Astrocyte (in vitro differentiated cells and primary cell): ENCODE results near the gene ROCK1. TPM values are rescaled to one million over a fixed set of nuclear protein-coding genes. Genes with fewer than 3 reads are reported as not detected.

ENCODE experiments used
- DNase-seq: peaks from one replicate; pipeline ENCODE4 v3.0.0-alpha.2; 2010; ENCODE audit warnings: low read depth
- FAIRE-seq: peaks from 2 replicates; lab custom pipeline; 2011; peaks lifted over from hg19 to GRCh38; lab: Jason Lieb, UNC
- H2AFZ ChIP-seq: 2 replicates; pipeline ENCODE4 v1.6.0; 2012; ENCODE audit warnings: low read depth, low read length, inconsistent platforms
- H3K27ac ChIP-seq: 2 replicates; pipeline ENCODE4 v1.5.1; 2011; ENCODE audit warnings: low read depth, low read length, inconsistent platforms
- H3K27me3 ChIP-seq: 2 replicates; pipeline ENCODE4 v1.6.0; 2011; ENCODE audit warnings: low read length, inconsistent platforms; ENCODE audit not compliant: insufficient read depth
- H3K36me3 ChIP-seq: 2 replicates; pipeline ENCODE4 v1.5.1; 2011; ENCODE audit warnings: low read length, inconsistent platforms; ENCODE audit not compliant: insufficient read depth
- H3K4me1 ChIP-seq: 2 replicates; pipeline ENCODE4 v1.5.1; 2011; ENCODE audit warnings: low read length, inconsistent platforms; ENCODE audit not compliant: insufficient read depth
- H3K4me2 ChIP-seq: 2 replicates; pipeline ENCODE4 v1.6.0; 2012; ENCODE audit warnings: low read length, inconsistent platforms
- H3K4me3 ChIP-seq: 2 replicates; pipeline ENCODE4 v1.5.1; 2011; ENCODE audit warnings: low read depth, mild to moderate bottlenecking, low read length, inconsistent platforms; ENCODE audit not compliant: insufficient read depth
- H3K79me2 ChIP-seq: 2 replicates; pipeline ENCODE4 v1.6.0; 2012; ENCODE audit warnings: mild to moderate bottlenecking, low read length, inconsistent platforms; ENCODE audit not compliant: insufficient read depth
- H3K9ac ChIP-seq: 2 replicates; pipeline ENCODE4 v1.6.0; 2012; ENCODE audit warnings: mild to moderate bottlenecking, low read length, inconsistent platforms
- H3K9me3 ChIP-seq: 2 replicates; pipeline ENCODE4 v1.5.1; 2012; ENCODE audit warnings: low read depth, mild to moderate bottlenecking, low read length, inconsistent platforms; ENCODE audit not compliant: insufficient read depth
- H4K20me1 ChIP-seq: 2 replicates; pipeline ENCODE4 v1.6.0; 2012; ENCODE audit warnings: low read length, inconsistent platforms; ENCODE audit not compliant: insufficient read depth
- H3K27ac Mint-ChIP-seq: one replicate; pipeline ENCODE4 v1.8.0; 2021; ENCODE audit warnings: mild to moderate bottlenecking, mixed read lengths; ENCODE audit not compliant: unreplicated experiment
- H3K27me3 Mint-ChIP-seq: one replicate; pipeline ENCODE4 v1.8.0; 2021; ENCODE audit warnings: low read depth, mixed read lengths; ENCODE audit not compliant: unreplicated experiment
- H3K36me3 Mint-ChIP-seq: one replicate; pipeline ENCODE4 v1.8.0; 2021; ENCODE audit warnings: low read depth, mixed read lengths; ENCODE audit not compliant: unreplicated experiment
- H3K4me1 Mint-ChIP-seq: one replicate; pipeline ENCODE4 v1.8.0; 2021; ENCODE audit warnings: low read depth, mixed read lengths; ENCODE audit not compliant: unreplicated experiment
- H3K4me3 Mint-ChIP-seq: one replicate; pipeline ENCODE4 v1.8.0; 2021; ENCODE audit warnings: mild to moderate bottlenecking, moderate library complexity, mixed read lengths; ENCODE audit not compliant: unreplicated experiment
- H3K9me3 Mint-ChIP-seq: one replicate; pipeline ENCODE4 v1.8.0; 2021; ENCODE audit warnings: mild to moderate bottlenecking, mixed read lengths; ENCODE audit not compliant: unreplicated experiment
- EZH2 ChIP-seq: IDR thresholded peaks from 2 replicates; pipeline ENCODE4 v1.6.1; 2012; ENCODE audit warnings: mild to moderate bottlenecking, low read length, inconsistent platforms; ENCODE audit not compliant: insufficient read depth
- total RNA-seq: library from RNA; stranded (reverse); gene quantifications from 2 replicates; pipeline ENCODE4 v1.2.1, GENCODE V29; 2021
- TF ChIP-seq, protein P1 (sequence below): IDR thresholded peaks from 2 replicates; pipeline ENCODE4 v1.5.1; 2011; ENCODE audit warnings: low read depth, mild to moderate bottlenecking, inconsistent platforms, low read length, moderate library complexity; ENCODE audit not compliant: insufficient read depth

The ROCK1 gene
- total RNA-seq, 1 donor from 2014 or later = 57.8 TPM

- H3K4me3 ChIP-seq = no peak overlapping the region
- Mint-ChIP-seq H3K4me1 (peaks cover 4% of the 10 kb centered on the region), H3K36me3 (peaks cover 7% of the 10 kb centered on the region), H3K27ac (no peak overlapping the region), H3K9me3 (no peaks in the 10 kb centered on the region), H3K4me3 (no peak overlapping the region), H3K27me3 (no peaks in the 10 kb centered on the region)
- H3K4me2 ChIP-seq = no peak overlapping the region
- no peaks in the 10 kb centered on the region for H3K4me1 ChIP-seq
- no peak overlapping the region for H3K9ac ChIP-seq
- peaks cover 17% of the 10 kb centered on the region for H3K36me3 ChIP-seq
- H3K27ac ChIP-seq = no peak overlapping the region
- H3K9me3 ChIP-seq = no peaks in the 10 kb centered on the region
- DNase-seq = no peak
- no peaks in the 10 kb centered on the region for H4K20me1 ChIP-seq
- peak; percentile 45 for FAIRE-seq
- TF ChIP-seq, protein P1, sequence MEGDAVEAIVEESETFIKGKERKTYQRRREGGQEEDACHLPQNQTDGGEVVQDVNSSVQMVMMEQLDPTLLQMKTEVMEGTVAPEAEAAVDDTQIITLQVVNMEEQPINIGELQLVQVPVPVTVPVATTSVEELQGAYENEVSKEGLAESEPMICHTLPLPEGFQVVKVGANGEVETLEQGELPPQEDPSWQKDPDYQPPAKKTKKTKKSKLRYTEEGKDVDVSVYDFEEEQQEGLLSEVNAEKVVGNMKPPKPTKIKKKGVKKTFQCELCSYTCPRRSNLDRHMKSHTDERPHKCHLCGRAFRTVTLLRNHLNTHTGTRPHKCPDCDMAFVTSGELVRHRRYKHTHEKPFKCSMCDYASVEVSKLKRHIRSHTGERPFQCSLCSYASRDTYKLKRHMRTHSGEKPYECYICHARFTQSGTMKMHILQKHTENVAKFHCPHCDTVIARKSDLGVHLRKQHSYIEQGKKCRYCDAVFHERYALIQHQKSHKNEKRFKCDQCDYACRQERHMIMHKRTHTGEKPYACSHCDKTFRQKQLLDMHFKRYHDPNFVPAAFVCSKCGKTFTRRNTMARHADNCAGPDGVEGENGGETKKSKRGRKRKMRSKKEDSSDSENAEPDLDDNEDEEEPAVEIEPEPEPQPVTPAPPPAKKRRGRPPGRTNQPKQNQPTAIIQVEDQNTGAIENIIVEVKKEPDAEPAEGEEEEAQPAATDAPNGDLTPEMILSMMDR = peak; percentile 49
- TF ChIP-seq EZH2 = no peak
- H3K79me2 ChIP-seq = no peaks in the 10 kb centered on the region
- no peak overlapping the region for H2AFZ ChIP-seq
- no peaks in the 10 kb centered on the region for H3K27me3 ChIP-seq
Observed at GRCh38 chr18:20971886-20972267, 139.7 kb downstream of the ROCK1 start.

- Histone ChIP-seq H3K9ac (no peak overlapping the region), H2AFZ (no peak overlapping the region), H3K4me1 (no peaks in the 10 kb centered on the region), H3K36me3 (peaks cover 24% of the 10 kb centered on the region), H3K27ac (no peak overlapping the region), H3K4me2 (no peak overlapping the region), H3K4me3 (no peak overlapping the region), H3K9me3 (no peaks in the 10 kb centered on the region), H4K20me1 (peaks cover 3% of the 10 kb centered on the region), H3K27me3 (no peaks in the 10 kb centered on the region), H3K79me2 (no peaks in the 10 kb centered on the region)
- H3K27ac Mint-ChIP-seq = no peak overlapping the region
- H3K4me1 Mint-ChIP-seq = peaks cover 2% of the 10 kb centered on the region
- H3K4me3 Mint-ChIP-seq = no peak overlapping the region
- H3K27me3 Mint-ChIP-seq = no peaks in the 10 kb centered on the region
- peaks cover 4% of the 10 kb centered on the region for H3K36me3 Mint-ChIP-seq
- no peak for DNase-seq
- H3K9me3 Mint-ChIP-seq = no peaks in the 10 kb centered on the region
- no peak for FAIRE-seq
- TF ChIP-seq, protein P1 = no peak
- TF ChIP-seq EZH2 = no peak
Observed at GRCh38 chr18:20966795-20967194, 144.8 kb downstream of the ROCK1 start.

- Histone ChIP-seq H3K27me3 (no peaks in the 10 kb centered on the region), H2AFZ (no peak overlapping the region), H3K9ac (no peak overlapping the region), H3K9me3 (no peaks in the 10 kb centered on the region), H3K4me1 (no peaks in the 10 kb centered on the region), H3K36me3 (peaks cover 10% of the 10 kb centered on the region), H3K4me2 (no peak overlapping the region), H3K79me2 (no peaks in the 10 kb centered on the region), H3K4me3 (no peak overlapping the region), H4K20me1 (peaks cover 8% of the 10 kb centered on the region), H3K27ac (no peak overlapping the region)
- DNase-seq (no peak), FAIRE-seq (no peak)
- Mint-ChIP-seq H3K9me3 (no peaks in the 10 kb centered on the region), H3K27ac (no peak overlapping the region), H3K4me1 (no peaks in the 10 kb centered on the region), H3K4me3 (no peak overlapping the region), H3K27me3 (no peaks in the 10 kb centered on the region), H3K36me3 (no peaks in the 10 kb centered on the region)
- TF ChIP-seq, protein P1 = no peak
- TF ChIP-seq EZH2 = no peak
Observed at GRCh38 chr18:20963027-20963426, 148.6 kb downstream of the ROCK1 start.
